Kidney (tissue), 14 donors: ENCODE data around the gene EPHA6. TPM values are rescaled to one million over a fixed set of nuclear protein-coding genes. Genes with fewer than 3 reads are reported as not detected.

Source experiments
- DNase-seq, 5 donors: peaks; one replicate each; pipeline ENCODE4 v3.0.0-alpha.2; 2013 to 2020
- FAIRE-seq: peaks from 2 replicates; lab custom pipeline; 2012; peaks lifted over from hg19 to GRCh38; lab: Jason Lieb, UNC
- H3K27ac ChIP-seq, 2 donors: one replicate each; pipeline ENCODE4 v1.7.0; 2013; ENCODE audit warnings: low read depth in 2 of 2, low read length in 2 of 2, inconsistent platforms in 1 of 2
- H3K27me3 ChIP-seq: one replicate; pipeline ENCODE4 v1.7.1; 2013; ENCODE audit warnings: low read length, inconsistent platforms; ENCODE audit not compliant: control insufficient read depth, insufficient read depth
- H3K36me3 ChIP-seq, 3 donors: one replicate each; pipeline versions ENCODE4 v1.7.0 to v1.7.1; 2013; ENCODE audit warnings: low read length in 3 of 3, control low read depth in 1 of 3, inconsistent platforms in 1 of 3; ENCODE audit not compliant: insufficient read depth in 3 of 3, control insufficient read depth in 2 of 3
- H3K4me1 ChIP-seq, 3 donors: one replicate each; pipeline versions ENCODE4 v1.7.0 to v1.7.1; 2013; ENCODE audit warnings: low read length in 3 of 3, inconsistent platforms in 1 of 3, low read depth in 1 of 3; ENCODE audit not compliant: control insufficient read depth in 2 of 3, insufficient read depth in 2 of 3
- H3K4me3 ChIP-seq, 3 donors: one replicate each; pipeline versions ENCODE4 v1.7.0 to v1.8.1; 2013; ENCODE audit warnings: low read length in 3 of 3, control low read depth in 1 of 3, inconsistent platforms in 1 of 3
- H3K9ac ChIP-seq, 3 donors: one replicate each; pipeline versions ENCODE4 v1.7.0 to v1.7.1; 2013; ENCODE audit warnings: low read length in 3 of 3, control low read depth in 1 of 3, inconsistent platforms in 1 of 3
- H3K9me3 ChIP-seq, 3 donors: one replicate each; pipeline versions ENCODE4 v1.7.0 to v1.7.1; 2013; ENCODE audit warnings: low read length in 3 of 3, control low read depth in 1 of 3, inconsistent platforms in 1 of 3; ENCODE audit not compliant: control insufficient read depth in 2 of 3, insufficient read depth in 1 of 3
- CTCF ChIP-seq: IDR thresholded peaks from 3 replicates; pipeline ENCODE4 v1.5.1; 2012; ENCODE audit warnings: mild to moderate bottlenecking, moderate library complexity, borderline replicate concordance; ENCODE audit not compliant: insufficient read depth; ENCODE audit errors: extremely low read depth
- intact Hi-C: fragments of 100-400 bp; cut with DNase I; formaldehyde crosslinking; loops from one replicate; pipeline ENCODE4 v1.11.1; 2022
- polyA plus RNA-seq: library from polyadenylated mRNA; stranded (reverse); fragments of 350-450 nt; fragmentation: Illumina TruSeq; extraction: RNeasy Lipid Tissue Mini Kit (QIAGEN cat#74804); gene quantifications from one replicate; pipeline ENCODE4 v1.2.3, GENCODE V29; 2014; ENCODE audit warnings: low read depth, low replicate concordance; ENCODE audit not compliant: insufficient read depth
- total RNA-seq: library from RNA; stranded (reverse); fragmentation: NEBNext Ultra II Directional; extraction: Animal tissue kit (Norgen Biotek cat#: 25700); gene quantifications from one replicate; pipeline ENCODE4 v1.2.1, GENCODE V29; 2021
- donor health status: control.
- donor health status: control.
- donor health status: control.
- donor health status: control.
- donor health status: control.
- donor health status: DM: yes; HTN: yes; CAD: no.
- donor health status: Normal renal cell carcinoma (clear cell type).

Gene EPHA6
- total and polyA plus RNA-seq, 2 donors from 2014 or later, result 0.66 TPM; not detected in 1

DNA sequence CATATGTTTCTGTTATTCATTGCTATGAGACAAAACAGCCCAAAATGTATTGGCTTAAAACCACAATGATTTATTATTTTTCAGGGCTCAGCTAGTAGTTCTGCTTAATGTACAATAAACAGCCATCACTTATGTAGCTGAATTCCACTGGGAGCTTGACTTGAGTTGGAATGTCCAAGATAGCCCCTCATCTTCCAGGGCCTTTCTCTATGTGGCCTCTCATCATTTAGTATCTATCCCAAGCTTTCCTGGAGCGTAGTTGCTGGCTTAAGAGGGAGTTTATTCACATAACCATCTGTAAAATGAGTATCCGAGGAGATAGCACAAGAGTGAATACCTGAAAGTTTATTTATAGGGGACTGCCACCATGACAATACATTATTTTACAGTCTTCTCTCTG is 176.8 kb downstream of the EPHA6 start:
- no peak for FAIRE-seq
- H3K9ac ChIP-seq, result no peak overlapping the region

GRCh38 chr3:96991800-96992365 is 177.5 kb downstream of the EPHA6 start:
- intact Hi-C loops, result no loop called here
- Histone ChIP-seq H3K27ac (no peak overlapping the region), H3K9me3 (no peaks in the 10 kb centered on the region), H3K4me3 (no peak overlapping the region), H3K4me1 (no peaks in the 10 kb centered on the region), H3K36me3 (no peaks in the 10 kb centered on the region), H3K27me3 (no peaks in the 10 kb centered on the region), H3K9ac (no peak overlapping the region)
- FAIRE-seq (no peak), DNase-seq (no peak)
- no peak for TF ChIP-seq CTCF

More for the DNA sequence above, 176.8 kb downstream of the EPHA6 start:
- no peak overlapping the region for H3K27ac ChIP-seq
- H3K36me3 ChIP-seq, result no peaks in the 10 kb centered on the region
- H3K27me3 ChIP-seq, result no peaks in the 10 kb centered on the region
- intact Hi-C loops, result no loop called here
- H3K4me3 ChIP-seq, result no peak overlapping the region
- no peaks in the 10 kb centered on the region for H3K4me1 ChIP-seq
- no peaks in the 10 kb centered on the region for H3K9me3 ChIP-seq
- no peak for DNase-seq
- no peak for TF ChIP-seq CTCF

- intact Hi-C loops, result no loop called here
These were observed 180.6 kb downstream of the EPHA6 start for GRCh38 chr3:96994988-96995387.

More at GRCh38 chr3:96994988-96995387, 180.6 kb downstream of the EPHA6 start:
- H3K27ac ChIP-seq, result no peak overlapping the region
- H3K36me3 ChIP-seq, result no peaks in the 10 kb centered on the region
- FAIRE-seq (no peak), DNase-seq (no peak)
- no peaks in the 10 kb centered on the region for H3K9me3 ChIP-seq
- H3K27me3 ChIP-seq, result no peaks in the 10 kb centered on the region
- H3K4me3 ChIP-seq, result no peak overlapping the region
- H3K9ac ChIP-seq, result no peak overlapping the region
- no peaks in the 10 kb centered on the region for H3K4me1 ChIP-seq
- TF ChIP-seq CTCF, result no peak
